ENCODE data around the gene ZNRF4. TPM values are rescaled to one million over a fixed set of nuclear protein-coding genes. Genes with fewer than 3 reads are reported as not detected.

ZNRF4 gene
- total RNA-seq, 4 donors from 2014 or later, result not detected

GRCh38 chr19:5487222-5487621 is 32.0 kb downstream of the ZNRF4 start:
- TF ChIP-seq, protein P1, sequence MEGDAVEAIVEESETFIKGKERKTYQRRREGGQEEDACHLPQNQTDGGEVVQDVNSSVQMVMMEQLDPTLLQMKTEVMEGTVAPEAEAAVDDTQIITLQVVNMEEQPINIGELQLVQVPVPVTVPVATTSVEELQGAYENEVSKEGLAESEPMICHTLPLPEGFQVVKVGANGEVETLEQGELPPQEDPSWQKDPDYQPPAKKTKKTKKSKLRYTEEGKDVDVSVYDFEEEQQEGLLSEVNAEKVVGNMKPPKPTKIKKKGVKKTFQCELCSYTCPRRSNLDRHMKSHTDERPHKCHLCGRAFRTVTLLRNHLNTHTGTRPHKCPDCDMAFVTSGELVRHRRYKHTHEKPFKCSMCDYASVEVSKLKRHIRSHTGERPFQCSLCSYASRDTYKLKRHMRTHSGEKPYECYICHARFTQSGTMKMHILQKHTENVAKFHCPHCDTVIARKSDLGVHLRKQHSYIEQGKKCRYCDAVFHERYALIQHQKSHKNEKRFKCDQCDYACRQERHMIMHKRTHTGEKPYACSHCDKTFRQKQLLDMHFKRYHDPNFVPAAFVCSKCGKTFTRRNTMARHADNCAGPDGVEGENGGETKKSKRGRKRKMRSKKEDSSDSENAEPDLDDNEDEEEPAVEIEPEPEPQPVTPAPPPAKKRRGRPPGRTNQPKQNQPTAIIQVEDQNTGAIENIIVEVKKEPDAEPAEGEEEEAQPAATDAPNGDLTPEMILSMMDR (IDR thresholded peaks at IDR 0.05), result no peak
- TF ChIP-seq POLR2A (IDR thresholded peaks at IDR 0.05), result no peak
- 57 to 58% methylated on average over 7 of the region's 7 CpGs for WGBS, 2 donors
- H3K4me3 ChIP-seq (ENCODE audit: low read depth, poor library complexity, severe bottlenecking), result no peak overlapping the region
- DNase-seq (ENCODE audit: low spot score in 2 of 2), result no peak
- intact Hi-C loops (cut with DNase I; ENCODE audit: low total_unique reads), result no loop called here

GRCh38 chr19:5489551-5489950 is 34.3 kb downstream of the ZNRF4 start:
- H3K4me3 ChIP-seq (ENCODE audit: low read depth, poor library complexity, severe bottlenecking), result no peak overlapping the region
- intact Hi-C loops (cut with DNase I; ENCODE audit: low total_unique reads), result no loop called here
- WGBS, 2 donors, result 23 to 40% methylated on average over 17 to 18 of the region's 18 CpGs
- DNase-seq (ENCODE audit: low spot score in 2 of 2), result no peak
- TF ChIP-seq, protein P1 (IDR thresholded peaks at IDR 0.05), result no peak
- no peak for TF ChIP-seq POLR2A (IDR thresholded peaks at IDR 0.05)

GRCh38 chr19:5491565-5491964 is 36.3 kb downstream of the ZNRF4 start:
- no peak overlapping the region for H3K4me3 ChIP-seq (ENCODE audit: low read depth, poor library complexity, severe bottlenecking)
- DNase-seq (ENCODE audit: low spot score in 2 of 2), result no peak
- WGBS, 2 donors, result 94% methylated on average over 12 of the region's 12 CpGs
- TF ChIP-seq, protein P1 (IDR thresholded peaks at IDR 0.05), result no peak
- TF ChIP-seq POLR2A (IDR thresholded peaks at IDR 0.05), result no peak
- intact Hi-C loops (cut with DNase I; ENCODE audit: low total_unique reads), result no loop called here

DNA sequence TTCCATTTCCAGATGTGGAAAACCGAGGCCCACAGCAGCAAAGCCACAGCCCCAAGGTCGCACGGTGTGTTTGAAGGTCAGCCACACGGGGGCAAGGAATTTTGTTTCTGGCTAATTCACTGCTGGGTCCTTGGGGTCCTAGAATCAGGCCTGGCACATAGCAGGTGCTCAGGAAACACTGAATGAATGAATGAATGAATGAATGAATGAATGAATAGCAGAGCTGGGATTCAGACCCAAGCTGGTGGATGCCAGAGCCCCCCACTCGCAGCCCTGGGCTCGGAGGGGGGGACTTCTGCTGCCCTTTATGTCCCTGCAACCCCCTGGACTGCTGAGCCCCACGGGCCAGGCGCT is 37.0 kb downstream of the ZNRF4 start:
- TF ChIP-seq, protein P1 (IDR thresholded peaks at IDR 0.05), result no peak
- TF ChIP-seq POLR2A (IDR thresholded peaks at IDR 0.05), result no peak
- WGBS, 2 donors, result 73 to 88% methylated on average over 4 to 8 of the region's 8 CpGs
- H3K4me3 ChIP-seq (ENCODE audit: low read depth, poor library complexity, severe bottlenecking), result no peak overlapping the region
- no peak for DNase-seq (ENCODE audit: low spot score in 2 of 2)
- intact Hi-C loops (cut with DNase I; ENCODE audit: low total_unique reads), result no loop called here

GRCh38 chr19:5492635-5493409 is 37.6 kb downstream of the ZNRF4 start:
- TF ChIP-seq, protein P1 (IDR thresholded peaks at IDR 0.05), result no peak
- no peak for TF ChIP-seq POLR2A (IDR thresholded peaks at IDR 0.05)
- DNase-seq (ENCODE audit: low spot score in 2 of 2), result no peak
- intact Hi-C loops (cut with DNase I; ENCODE audit: low total_unique reads), result no loop called here
- no peak overlapping the region for H3K4me3 ChIP-seq (ENCODE audit: low read depth, poor library complexity, severe bottlenecking)
- WGBS, 2 donors, result 45 to 48% methylated on average over 30 to 31 of the region's 31 CpGs

- 24 to 30% methylated on average over 11 of the region's 11 CpGs for WGBS, 2 donors
- TF ChIP-seq, protein P1 (IDR thresholded peaks at IDR 0.05), result no peak
- no peak for TF ChIP-seq POLR2A (IDR thresholded peaks at IDR 0.05)
- DNase-seq (ENCODE audit: low spot score in 2 of 2), result no peak
- intact Hi-C loops (cut with DNase I; ENCODE audit: low total_unique reads), result no loop called here
- no peak overlapping the region for H3K4me3 ChIP-seq (ENCODE audit: low read depth, poor library complexity, severe bottlenecking)
Measured at GRCh38 chr19:5494773-5495172, 39.6 kb downstream of the ZNRF4 start.

Measured in lower leg skin (tissue), 4 donors.